Measurements from ENCODE around the gene ANKFY1.

ANKFY1 gene

GRCh38 chr17:4250887-4251286, 12.9 kb downstream of the ANKFY1 start:
- TF ChIP-seq PATZ1 (CRISPR knock-in tag; IDR thresholded peaks at IDR 0.05; ENCODE audit: borderline replicate concordance) = no peak
- TF ChIP-seq ZFP30 (CRISPR knock-in tag; IDR thresholded peaks at IDR 0.05) = no peak
- TF ChIP-seq ARNTL (CRISPR knock-in tag; IDR thresholded peaks at IDR 0.05; ENCODE audit: borderline replicate concordance, low read depth) = no peak
- TF ChIP-seq ISL1 (CRISPR knock-in tag; IDR thresholded peaks at IDR 0.05) = no peak
- no peak for TF ChIP-seq CSDC2 (CRISPR knock-in tag; IDR thresholded peaks at IDR 0.05)
- TF ChIP-seq TCF4 (CRISPR knock-in tag; IDR thresholded peaks at IDR 0.05; ENCODE audit: borderline replicate concordance) = no peak
- no peak for TF ChIP-seq ESRRG (CRISPR knock-in tag; IDR thresholded peaks at IDR 0.05)
- no peak for TF ChIP-seq ZNF70 (CRISPR knock-in tag; IDR thresholded peaks at IDR 0.05)
- no peak for TF ChIP-seq SNAI2 (CRISPR knock-in tag; IDR thresholded peaks at IDR 0.05)
- TF ChIP-seq ZC3H10 (CRISPR knock-in tag; IDR thresholded peaks at IDR 0.05) = no peak
- TF ChIP-seq TOX (CRISPR knock-in tag; IDR thresholded peaks at IDR 0.05; ENCODE audit: borderline replicate concordance) = no peak
- no peak for TF ChIP-seq PPARA (CRISPR knock-in tag; IDR thresholded peaks at IDR 0.05; ENCODE audit: borderline replicate concordance)
- TF ChIP-seq RARB (CRISPR knock-in tag; IDR thresholded peaks at IDR 0.05) = no peak

GRCh38 chr17:4249452-4250029, 14.2 kb downstream of the ANKFY1 start:
- TF ChIP-seq TSHZ2 (CRISPR knock-in tag; IDR thresholded peaks at IDR 0.05) = no peak
- ATAC-seq = peak; percentile 79

More at GRCh38 chr17:4250887-4251286, 12.9 kb downstream of the ANKFY1 start:
- no peak for ATAC-seq

- no peak for TF ChIP-seq RARB (CRISPR knock-in tag; IDR thresholded peaks at IDR 0.05)
- no peak for TF ChIP-seq ZC3H10 (CRISPR knock-in tag; IDR thresholded peaks at IDR 0.05)
- no peak for TF ChIP-seq BACH2 (CRISPR knock-in tag; IDR thresholded peaks at IDR 0.05; ENCODE audit: borderline replicate concordance)
- ATAC-seq = no peak
These were observed 15.1 kb downstream of the ANKFY1 start for GRCh38 chr17:4248504-4249277.

GRCh38 chr17:4247971-4248388, 15.8 kb downstream of the ANKFY1 start:
- ATAC-seq = no peak
- TF ChIP-seq ZNF70 (CRISPR knock-in tag; IDR thresholded peaks at IDR 0.05) = no peak
- no peak for TF ChIP-seq POU6F1 (CRISPR knock-in tag; IDR thresholded peaks at IDR 0.05; ENCODE audit: borderline replicate concordance, low read depth)
- TF ChIP-seq ZNF8 (CRISPR knock-in tag; IDR thresholded peaks at IDR 0.05) = no peak
- TF ChIP-seq ZFP30 (CRISPR knock-in tag; IDR thresholded peaks at IDR 0.05) = no peak
- TF ChIP-seq BACH2 (CRISPR knock-in tag; IDR thresholded peaks at IDR 0.05; ENCODE audit: borderline replicate concordance) = no peak
- no peak for TF ChIP-seq SNAI2 (CRISPR knock-in tag; IDR thresholded peaks at IDR 0.05)
- no peak for TF ChIP-seq ZC3H10 (CRISPR knock-in tag; IDR thresholded peaks at IDR 0.05)
- no peak for TF ChIP-seq ZFP3 (CRISPR knock-in tag; IDR thresholded peaks at IDR 0.05)
- TF ChIP-seq TSHZ2 (CRISPR knock-in tag; IDR thresholded peaks at IDR 0.05) = no peak
- no peak for TF ChIP-seq ISL1 (CRISPR knock-in tag; IDR thresholded peaks at IDR 0.05)
- no peak for TF ChIP-seq TOX (CRISPR knock-in tag; IDR thresholded peaks at IDR 0.05; ENCODE audit: borderline replicate concordance)

Measured in SK-N-SH treated with all-trans-retinoic acid at 6 μM for 48 hours (cell line).